T-helper 1 cell treated with Interleukin-12 subunit alpha and Interleukin-12 subunit beta and Interleukin-4 antibody, amounts not matched to agents 30 μg/mL and 1 μg/mL, for 36 hours (primary cell): Measurements from ENCODE around the gene HIP1.
"Not testable (repeated sequence)": the region's sequence is repeated elsewhere in the genome, so short reads cannot be mapped to it uniquely, and the experiment has no call there.

ENCODE experiments used
- H3K27ac Mint-ChIP-seq: one replicate; pipeline ENCODE4 v1.8.0; 2021; ENCODE audit warnings: mild to moderate bottlenecking, mixed read lengths
- H3K27me3 Mint-ChIP-seq: one replicate; pipeline ENCODE4 v1.8.0; 2021; ENCODE audit warnings: low read depth, mixed read lengths
- H3K36me3 Mint-ChIP-seq: one replicate; pipeline ENCODE4 v1.8.0; 2021; ENCODE audit warnings: low read depth, mixed read lengths
- H3K4me1 Mint-ChIP-seq: one replicate; pipeline ENCODE4 v1.8.0; 2021; ENCODE audit warnings: low read depth, mixed read lengths
- H3K4me3 Mint-ChIP-seq: one replicate; pipeline ENCODE4 v1.8.0; 2021; ENCODE audit warnings: mild to moderate bottlenecking, moderate library complexity, mixed read lengths
- H3K9me3 Mint-ChIP-seq: one replicate; pipeline ENCODE4 v1.8.0; 2021; ENCODE audit warnings: mixed read lengths

The HIP1 gene

GRCh38 chr7:75565132-75565837, 173.5 kb downstream of the HIP1 start:
- Mint-ChIP-seq H3K27ac (no peak overlapping the region), H3K4me3 (no peak overlapping the region), H3K9me3 (peaks cover 12% of the 10 kb centered on the region), H3K4me1 (peaks cover 2% of the 10 kb centered on the region), H3K27me3 (no peaks in the 10 kb centered on the region), H3K36me3 (peaks cover 6% of the 10 kb centered on the region)

- H3K9me3 Mint-ChIP-seq: peaks cover 12% of the 10 kb centered on the region
- H3K36me3 Mint-ChIP-seq: peaks cover 6% of the 10 kb centered on the region
- no peak overlapping the region for H3K4me3 Mint-ChIP-seq
- H3K27me3 Mint-ChIP-seq: no peaks in the 10 kb centered on the region
- H3K27ac Mint-ChIP-seq: no peak overlapping the region
- peaks cover 2% of the 10 kb centered on the region for H3K4me1 Mint-ChIP-seq
These were observed 175.6 kb downstream of the HIP1 start for GRCh38 chr7:75563171-75563570.

- peaks cover 12% of the 10 kb centered on the region for H3K9me3 Mint-ChIP-seq
- peaks cover 1% of the 10 kb centered on the region for H3K4me1 Mint-ChIP-seq
- H3K27me3 Mint-ChIP-seq: no peaks in the 10 kb centered on the region
- H3K36me3 Mint-ChIP-seq: peaks cover 6% of the 10 kb centered on the region
- H3K27ac Mint-ChIP-seq: no peak overlapping the region
- no peak overlapping the region for H3K4me3 Mint-ChIP-seq
These were observed 178.8 kb downstream of the HIP1 start for GRCh38 chr7:75559976-75560365.

- H3K4me3 Mint-ChIP-seq: no peak overlapping the region
- no peaks in the 10 kb centered on the region for H3K27me3 Mint-ChIP-seq
- H3K4me1 Mint-ChIP-seq: no peaks in the 10 kb centered on the region
- no peak overlapping the region for H3K27ac Mint-ChIP-seq
- H3K36me3 Mint-ChIP-seq: peaks cover 6% of the 10 kb centered on the region
- H3K9me3 Mint-ChIP-seq: peaks cover 12% of the 10 kb centered on the region
These were observed 179.3 kb downstream of the HIP1 start for GRCh38 chr7:75559355-75559975.

GRCh38 chr7:75556835-75557234, 181.9 kb downstream of the HIP1 start:
- H3K27ac Mint-ChIP-seq, H3K4me3 Mint-ChIP-seq, H3K36me3 Mint-ChIP-seq, H3K9me3 Mint-ChIP-seq, H3K4me1 Mint-ChIP-seq, H3K27me3 Mint-ChIP-seq: not testable (repeated sequence)

- Mint-ChIP-seq H3K4me3 (no peak overlapping the region), H3K36me3 (no peaks in the 10 kb centered on the region), H3K4me1 (no peaks in the 10 kb centered on the region), H3K9me3 (no peaks in the 10 kb centered on the region), H3K27me3 (no peaks in the 10 kb centered on the region), H3K27ac (no peak overlapping the region)
These were observed 183.0 kb downstream of the HIP1 start for GRCh38 chr7:75555736-75556135.

- Mint-ChIP-seq H3K36me3 (no peaks in the 10 kb centered on the region), H3K4me1 (no peaks in the 10 kb centered on the region), H3K27me3 (no peaks in the 10 kb centered on the region), H3K4me3 (no peak overlapping the region), H3K27ac (no peak overlapping the region), H3K9me3 (no peaks in the 10 kb centered on the region)
These were observed 192.3 kb downstream of the HIP1 start for GRCh38 chr7:75546237-75547015.

GRCh38 chr7:75537731-75538130, 201.0 kb downstream of the HIP1 start:
- Mint-ChIP-seq H3K4me1 (peaks cover 5% of the 10 kb centered on the region), H3K27me3 (no peaks in the 10 kb centered on the region), H3K27ac (no peak overlapping the region), H3K36me3 (no peaks in the 10 kb centered on the region), H3K9me3 (no peaks in the 10 kb centered on the region), H3K4me3 (no peak overlapping the region)

GRCh38 chr7:75536940-75537538, 201.7 kb downstream of the HIP1 start:
- Mint-ChIP-seq H3K4me3 (no peak overlapping the region), H3K9me3 (no peaks in the 10 kb centered on the region), H3K27me3 (no peaks in the 10 kb centered on the region), H3K4me1 (peaks cover 5% of the 10 kb centered on the region), H3K36me3 (no peaks in the 10 kb centered on the region), H3K27ac (no peak overlapping the region)

- no peaks in the 10 kb centered on the region for H3K9me3 Mint-ChIP-seq
- H3K36me3 Mint-ChIP-seq: no peaks in the 10 kb centered on the region
- H3K27ac Mint-ChIP-seq: no peak overlapping the region
- no peaks in the 10 kb centered on the region for H3K27me3 Mint-ChIP-seq
- no peak overlapping the region for H3K4me3 Mint-ChIP-seq
- peaks cover 5% of the 10 kb centered on the region for H3K4me1 Mint-ChIP-seq
These were observed 202.2 kb downstream of the HIP1 start for GRCh38 chr7:75536491-75536890.

- Mint-ChIP-seq H3K27me3 (no peaks in the 10 kb centered on the region), H3K4me3 (no peak overlapping the region), H3K9me3 (no peaks in the 10 kb centered on the region), H3K27ac (no peak overlapping the region), H3K36me3 (no peaks in the 10 kb centered on the region), H3K4me1 (peaks cover 5% of the 10 kb centered on the region)
These were observed 203.9 kb downstream of the HIP1 start for GRCh38 chr7:75534727-75535307.

GRCh38 chr7:75533926-75534325, 204.8 kb downstream of the HIP1 start:
- peaks cover 5% of the 10 kb centered on the region for H3K4me1 Mint-ChIP-seq
- no peak overlapping the region for H3K4me3 Mint-ChIP-seq
- H3K27me3 Mint-ChIP-seq: no peaks in the 10 kb centered on the region
- H3K36me3 Mint-ChIP-seq: no peaks in the 10 kb centered on the region
- no peak overlapping the region for H3K27ac Mint-ChIP-seq
- no peaks in the 10 kb centered on the region for H3K9me3 Mint-ChIP-seq

- Mint-ChIP-seq H3K4me1 (peaks cover 8% of the 10 kb centered on the region), H3K9me3 (no peaks in the 10 kb centered on the region), H3K36me3 (no peaks in the 10 kb centered on the region), H3K27ac (no peak overlapping the region), H3K27me3 (no peaks in the 10 kb centered on the region), H3K4me3 (no peak overlapping the region)
These were observed 206.1 kb downstream of the HIP1 start for GRCh38 chr7:75532639-75533038.

GRCh38 chr7:75531359-75531821, 207.4 kb downstream of the HIP1 start:
- no peaks in the 10 kb centered on the region for H3K27me3 Mint-ChIP-seq
- H3K27ac Mint-ChIP-seq: no peak overlapping the region
- no peak overlapping the region for H3K4me3 Mint-ChIP-seq
- H3K4me1 Mint-ChIP-seq: peaks cover 15% of the 10 kb centered on the region
- H3K9me3 Mint-ChIP-seq: no peaks in the 10 kb centered on the region
- H3K36me3 Mint-ChIP-seq: peaks cover 4% of the 10 kb centered on the region
